B cell (primary cell): ENCODE results near the gene ERBB4. TPM values are rescaled to one million over a fixed set of nuclear protein-coding genes. Genes with fewer than 3 reads are reported as not detected.

Source experiments
- ATAC-seq: fragments of 200-7000 bp; cut with Tn5 transposase; one replicate; pipeline ENCODE4 v1.10.0; 2021; ENCODE audit warnings: low read depth, mild to moderate bottlenecking, moderate number of reproducible peaks, moderate library complexity
- CTCF ChIA-PET: fragments of 350-600 bp; sonication (Branson Sonifier 250); formaldehyde crosslinking; loops from one replicate; lab custom pipeline; 2021; ENCODE audit warnings: antibody characterized with exemption, inconsistent platforms; lab: Charles Lee
- POLR2A ChIA-PET: fragments of 350-600 bp; sonication (Branson Sonifier 250); formaldehyde crosslinking; loops from one replicate; lab custom pipeline; 2021; ENCODE audit warnings: antibody characterized with exemption; lab: Charles Lee
- DNase-seq: peaks from one replicate; pipeline ENCODE4 v3.0.0; 2013
- H2AFZ ChIP-seq: 2 replicates; pipeline ENCODE4 v1.6.1; 2012; ENCODE audit warnings: mild to moderate bottlenecking, low read depth, low read length; ENCODE audit not compliant: insufficient read depth, poor library complexity, severe bottlenecking
- H3K27ac ChIP-seq, 2 donors: 1 replicate in 1 of 2; 2 replicates in 1 of 2; pipeline ENCODE4 v1.5.1; 2012 to 2013; ENCODE audit warnings: low read length in 2 of 2, mild to moderate bottlenecking in 2 of 2, moderate library complexity in 1 of 2
- H3K27me3 ChIP-seq, 4 experiments: fragments of 200-600 bp in 1 of 4; sonication (generic) in 1 of 4; replicated peaks in 1 of 4; 1 replicate in 2 of 4; 2 replicates in 2 of 4; pipeline versions ENCODE4 v1.6.1 to v1.7.0; 2013 to 2016; ENCODE audit warnings: low read length in 3 of 4, mild to moderate bottlenecking in 2 of 4, mixed read lengths in 1 of 4, moderate library complexity in 1 of 4; ENCODE audit not compliant: insufficient read depth in 4 of 4, control insufficient read depth in 3 of 4; ENCODE audit errors: control extremely low read depth in 1 of 4
- H3K36me3 ChIP-seq, 2 experiments: replicated peaks in 1 of 2; 1 replicate in 1 of 2; 2 replicates in 1 of 2; pipeline versions ENCODE4 v1.6.1 to v1.7.1; 2013; ENCODE audit warnings: low read length in 1 of 2; ENCODE audit not compliant: insufficient read depth in 2 of 2, control insufficient read depth in 1 of 2; ENCODE audit errors: control extremely low read depth in 1 of 2, extremely low read depth in 1 of 2
- H3K4me1 ChIP-seq, 2 donors: fragments of 200-600 bp in 1 of 2; sonication (generic) in 1 of 2; 1 replicate in 1 of 2; 2 replicates in 1 of 2; pipeline versions ENCODE4 v1.5.1 to v1.6.1; 2013 to 2017; ENCODE audit warnings: low read length in 2 of 2; ENCODE audit not compliant: control insufficient read depth in 2 of 2, insufficient read depth in 2 of 2
- H3K4me2 ChIP-seq: replicated peaks from 2 replicates; pipeline ENCODE3; 2012; ENCODE audit warnings: mild to moderate bottlenecking, low read depth, low read length; ENCODE audit not compliant: poor library complexity, severe bottlenecking
- H3K4me3 ChIP-seq, 5 experiments: fragments of 200-600 bp in 1 of 5; sonication (generic) in 1 of 5; 1 replicate in 3 of 5; 2 replicates in 2 of 5; pipeline versions ENCODE4 v1.5.1 to v1.7.0; 2011 to 2016; ENCODE audit warnings: low read length in 4 of 5, mild to moderate bottlenecking in 4 of 5, low read depth in 2 of 5, control low read depth in 1 of 5, moderate library complexity in 1 of 5; ENCODE audit not compliant: insufficient read depth in 1 of 5; ENCODE audit errors: control extremely low read depth in 1 of 5, extremely low read depth in 1 of 5
- H3K79me2 ChIP-seq: fragments of 200-600 bp; sonication (generic); one replicate; pipeline ENCODE4 v1.6.0; 2016; ENCODE audit warnings: low read length; ENCODE audit not compliant: control insufficient read depth, insufficient read depth
- H3K9ac ChIP-seq: fragments of 200-600 bp; sonication (generic); 2 replicates; pipeline ENCODE4 v1.6.1; 2017; ENCODE audit warnings: mild to moderate bottlenecking, low read length, moderate library complexity
- H3K9me3 ChIP-seq, 3 donors: one replicate each; pipeline versions ENCODE4 v1.6.1 to v1.7.1; 2013; ENCODE audit warnings: low read length in 2 of 3; ENCODE audit not compliant: control insufficient read depth in 2 of 3, insufficient read depth in 1 of 3; ENCODE audit errors: control extremely low read depth in 1 of 3
- H4K20me1 ChIP-seq: 2 replicates; pipeline ENCODE4 v1.6.0; 2012; ENCODE audit warnings: mild to moderate bottlenecking, low read length; ENCODE audit not compliant: insufficient read depth, control insufficient read depth, poor library complexity, severe bottlenecking
- H3K27ac Mint-ChIP-seq: one replicate; pipeline ENCODE4 v1.8.0; 2021; ENCODE audit warnings: mixed read lengths
- H3K27me3 Mint-ChIP-seq: one replicate; pipeline ENCODE4 v1.8.0; 2021; ENCODE audit warnings: mixed read lengths
- H3K4me1 Mint-ChIP-seq: one replicate; pipeline ENCODE4 v1.8.0; 2021; ENCODE audit warnings: mixed read lengths
- H3K4me3 Mint-ChIP-seq: one replicate; pipeline ENCODE4 v1.8.0; 2021; ENCODE audit warnings: mixed read lengths
- H3K9me3 Mint-ChIP-seq: one replicate; pipeline ENCODE4 v1.8.0; 2022; ENCODE audit warnings: mixed read lengths; ENCODE audit not compliant: insufficient read depth
- CTCF ChIP-seq: fragments of 200-600 bp; IDR thresholded peaks from one replicate; pipeline ENCODE4 v1.8.0; 2022; ENCODE audit warnings: antibody characterized with exemption, mild to moderate bottlenecking
- EZH2 ChIP-seq: IDR thresholded peaks from 2 replicates; pipeline ENCODE4 v1.6.1; 2012; ENCODE audit warnings: borderline replicate concordance, low read depth, mild to moderate bottlenecking, moderate library complexity, low read length; ENCODE audit not compliant: insufficient read depth, poor library complexity, severe bottlenecking
- WGBS: methylation state at CpG from one replicate; pipeline ENCODE4 v1.1.5; 2013; ENCODE audit warnings: missing lambda C conversion rate; ENCODE audit not compliant: insufficient coverage; 5-methylcytosine and 5-hydroxymethylcytosine counted together
- intact Hi-C: fragments of 100-400 bp; cut with micrococcal nuclease; formaldehyde crosslinking; loops from one replicate; pipeline ENCODE4 v1.10.0; 2022
- polyA plus RNA-seq: library from polyadenylated mRNA; depleted of rRNA; stranded (reverse); fragments of >200 nt; gene quantifications from 2 replicates; pipeline ENCODE4 v1.2.3, GENCODE V29; 2012
- total RNA-seq, 2 donors: library from RNA; stranded (reverse); fragments of 120-200 nt in 1 of 2; gene quantifications; 1 replicate in 1 of 2; 2 replicates in 1 of 2; pipeline versions ENCODE4 v1.2.3 to v1.2.4, GENCODE V29; 2013 to 2022

Gene ERBB4
- total and polyA plus RNA-seq, 2 donors (not counting 1 experiment from before 2014, with no cell fraction given), result not detected

GRCh38 chr2:212364112-212364985, 174.3 kb downstream of the ERBB4 start:
- H3K36me3 ChIP-seq, result no peaks in the 10 kb centered on the region
- H2AFZ ChIP-seq, result no peak overlapping the region
- WGBS, result 80% methylated on average over 1 of the region's 3 CpGs
- no peak overlapping the region for H3K9ac ChIP-seq
- CTCF ChIA-PET, result no interaction called here
- H3K4me2 ChIP-seq, result no peak overlapping the region
- H3K27me3 ChIP-seq, result no peaks in the 10 kb centered on the region
- H3K9me3 Mint-ChIP-seq, result peaks cover 4% of the 10 kb centered on the region
- no peaks in the 10 kb centered on the region for H4K20me1 ChIP-seq
- intact Hi-C loops, result no loop called here
- POLR2A ChIA-PET, result no interaction called here
- H3K27ac ChIP-seq, result no peak overlapping the region
- no peaks in the 10 kb centered on the region for H3K79me2 ChIP-seq
- H3K4me3 Mint-ChIP-seq, result no peak overlapping the region
- no peaks in the 10 kb centered on the region for H3K9me3 ChIP-seq
- no peak overlapping the region for H3K4me3 ChIP-seq
- ATAC-seq, result no peak
- no peaks in the 10 kb centered on the region for H3K4me1 ChIP-seq
- H3K4me1 Mint-ChIP-seq, result no peaks in the 10 kb centered on the region
- no peaks in the 10 kb centered on the region for H3K27me3 Mint-ChIP-seq
- no peak overlapping the region for H3K27ac Mint-ChIP-seq
- no peak for DNase-seq
- no peak for TF ChIP-seq CTCF
- TF ChIP-seq EZH2, result no peak

GRCh38 chr2:212361174-212361756, 177.3 kb downstream of the ERBB4 start:
- intact Hi-C loops, result no loop called here
- H3K27me3 ChIP-seq, result no peaks in the 10 kb centered on the region
- no peak for ATAC-seq
- H2AFZ ChIP-seq, result no peak overlapping the region
- POLR2A ChIA-PET, result no interaction called here
- H3K9me3 Mint-ChIP-seq, result no peaks in the 10 kb centered on the region
- TF ChIP-seq CTCF, result no peak
- TF ChIP-seq EZH2, result no peak
- no peak overlapping the region for H3K4me2 ChIP-seq
- H3K9ac ChIP-seq, result no peak overlapping the region
- H3K4me1 ChIP-seq, result no peaks in the 10 kb centered on the region
- H3K4me3 Mint-ChIP-seq, result no peak overlapping the region
- no peaks in the 10 kb centered on the region for H3K9me3 ChIP-seq
- H3K36me3 ChIP-seq, result no peaks in the 10 kb centered on the region
- no peak for DNase-seq
- H3K27ac ChIP-seq, result no peak overlapping the region
- WGBS, result no CpG with 5 or more reads among the region's 1 CpG
- H3K4me3 ChIP-seq, result no peak overlapping the region
- H4K20me1 ChIP-seq, result no peaks in the 10 kb centered on the region
- no peaks in the 10 kb centered on the region for H3K79me2 ChIP-seq
- H3K27ac Mint-ChIP-seq, result no peak overlapping the region
- H3K27me3 Mint-ChIP-seq, result no peaks in the 10 kb centered on the region
- no peaks in the 10 kb centered on the region for H3K4me1 Mint-ChIP-seq
- CTCF ChIA-PET, result no interaction called here
